Measurements from ENCODE around the gene CNTN6.
"Not testable (repeated sequence)": the region's sequence is repeated elsewhere in the genome, so short reads cannot be mapped to it uniquely, and the experiment has no call there.

CNTN6 gene

DNA sequence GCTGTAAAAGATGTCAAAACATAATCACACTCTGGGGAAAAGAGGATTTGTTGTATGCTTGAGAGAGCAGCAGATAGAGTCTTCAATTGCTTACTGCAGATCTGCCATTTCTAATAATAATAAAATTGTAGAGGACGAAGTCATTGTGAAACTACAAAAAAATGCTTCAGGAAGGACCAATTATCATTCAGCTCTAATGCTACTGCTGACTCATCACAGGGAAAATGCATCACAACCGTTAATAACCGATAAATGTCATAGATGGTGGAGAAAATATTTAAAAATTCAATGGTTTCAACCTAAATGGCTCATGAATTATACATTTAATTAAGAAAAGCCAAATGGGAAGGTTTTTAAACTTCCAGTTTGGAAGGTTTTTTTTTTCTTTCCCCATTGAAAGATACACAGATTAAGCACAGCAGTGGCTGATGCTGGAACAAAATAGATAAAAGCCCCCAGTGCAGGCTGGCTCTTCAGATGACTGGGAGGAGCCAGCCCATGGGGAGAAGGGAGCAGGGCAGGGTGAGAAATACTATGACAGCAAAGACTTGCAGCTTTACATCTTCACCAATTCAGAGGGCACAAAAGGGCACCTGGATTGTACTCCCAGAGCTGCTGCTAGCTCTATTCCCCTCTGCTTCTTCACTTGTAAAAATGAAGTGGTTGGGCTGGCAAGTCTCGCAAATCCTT, 196.1 kb downstream of the CNTN6 start:
- no peak for DNase-seq (ENCODE audit: low spot score)

DNA sequence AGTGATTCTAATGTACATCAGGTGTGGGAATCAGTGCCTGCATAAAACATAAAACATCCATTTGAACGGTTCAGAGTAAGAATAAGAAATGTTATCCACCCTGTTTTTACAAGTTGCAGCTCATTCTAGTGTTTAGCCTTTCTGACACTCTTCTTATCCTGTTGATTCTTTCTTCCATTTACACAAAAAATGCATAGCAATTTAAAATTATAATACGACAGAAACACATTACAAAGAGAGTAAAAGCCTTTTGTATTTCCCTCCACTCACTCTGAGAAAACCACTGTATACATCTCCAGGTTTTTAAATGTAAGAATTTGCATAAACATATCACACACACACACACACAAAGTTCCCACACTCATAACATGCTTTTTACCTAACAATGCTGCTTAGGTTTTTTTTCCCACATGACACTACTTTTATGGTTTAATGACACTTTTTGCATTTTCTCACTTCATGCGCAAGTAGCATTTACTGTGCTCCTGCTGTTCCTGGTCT, 199.8 kb downstream of the CNTN6 start:
- DNase-seq (ENCODE audit: low spot score): no peak

DNA sequence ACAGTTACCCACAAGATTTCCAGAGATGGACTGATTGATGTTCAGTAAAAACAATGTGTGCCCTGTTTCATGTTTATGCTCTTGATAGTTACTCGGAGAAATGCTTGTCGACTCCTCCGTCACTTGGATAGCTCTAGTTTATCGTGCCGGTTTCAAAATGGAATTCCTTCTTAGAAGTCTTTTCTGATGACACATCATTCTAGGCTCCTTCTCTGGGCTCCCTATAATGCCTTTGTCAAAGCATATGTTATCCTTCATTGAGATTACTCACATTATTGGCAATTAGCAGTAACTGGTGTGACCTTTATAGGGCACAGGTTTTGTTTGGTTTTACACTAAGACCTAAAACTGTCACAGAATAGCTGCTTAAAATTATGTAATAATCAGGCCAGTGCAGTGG, 201.8 kb downstream of the CNTN6 start:
- no peak for DNase-seq (ENCODE audit: low spot score)

DNA sequence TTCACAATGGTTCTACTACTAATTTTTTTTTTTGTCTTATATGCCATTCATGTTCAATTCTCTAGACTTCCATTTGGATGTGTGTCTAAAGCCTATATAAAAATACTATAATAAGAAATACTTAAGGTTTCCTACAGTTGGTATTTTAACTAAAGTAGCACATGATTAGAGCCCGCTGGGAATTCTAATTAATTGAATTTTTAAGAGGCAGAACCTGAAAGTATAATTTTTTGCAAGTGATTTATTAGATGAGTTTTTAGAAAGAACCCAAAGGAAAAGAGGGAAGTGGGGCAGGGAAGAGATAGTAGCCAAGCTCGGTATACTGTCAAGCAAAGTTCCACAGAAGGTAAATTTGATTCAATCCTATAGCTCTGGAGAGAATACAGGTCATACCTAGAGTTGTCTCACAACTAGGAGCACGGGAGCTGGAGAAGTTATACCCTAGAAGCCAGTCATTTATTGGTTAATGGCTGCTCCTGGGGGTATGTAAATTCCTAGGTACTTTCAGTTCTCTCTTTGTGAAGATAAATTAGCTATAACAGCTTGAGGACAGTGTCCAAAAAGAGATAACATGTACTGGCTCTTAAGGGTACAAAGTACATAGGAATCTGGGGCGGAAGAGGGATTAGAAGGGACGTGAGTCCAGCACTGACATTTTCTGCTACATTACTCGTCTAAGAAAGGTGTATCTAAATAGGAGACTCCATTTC, 225.6 kb downstream of the CNTN6 start:
- DNase-seq (ENCODE audit: low spot score): no peak

DNA sequence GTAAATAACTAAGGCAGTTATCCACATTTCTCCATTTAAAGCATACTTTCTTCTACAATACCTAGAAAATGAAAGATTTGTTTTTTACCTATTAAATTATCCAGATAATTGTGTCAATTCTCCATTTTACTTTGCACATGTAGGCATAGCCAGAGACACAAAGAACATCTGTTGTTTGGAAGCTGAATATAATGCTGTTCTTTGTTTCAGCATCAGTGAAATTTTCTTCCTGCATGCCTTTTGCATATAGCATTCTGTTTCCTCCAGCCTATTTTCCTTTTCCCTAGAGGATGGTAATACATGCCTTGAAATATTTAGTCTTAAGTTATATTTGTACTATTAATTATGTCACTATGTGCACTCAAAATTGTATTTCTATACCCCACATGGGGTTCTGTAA, 233.7 kb downstream of the CNTN6 start:
- no peak for DNase-seq (ENCODE audit: low spot score)

DNA sequence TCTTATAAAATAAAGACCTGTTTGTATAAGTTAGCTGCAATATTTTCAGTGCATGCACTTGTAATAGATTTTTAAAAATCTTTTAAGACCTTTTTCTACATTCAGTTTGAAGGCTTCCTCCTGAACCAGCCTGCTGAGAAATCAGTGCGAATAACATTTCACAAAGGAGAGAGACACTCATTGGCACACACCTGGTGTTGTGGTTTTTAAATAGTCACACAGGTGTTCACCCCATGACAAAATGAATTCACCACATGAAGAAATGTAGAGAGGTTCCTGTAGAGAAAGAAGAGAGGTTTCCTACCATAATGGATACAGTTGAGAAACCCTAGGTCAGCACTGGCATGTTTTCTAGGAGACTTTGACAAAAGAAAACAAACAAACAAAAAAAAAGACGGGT, 237.3 kb downstream of the CNTN6 start:
- no peak for DNase-seq (ENCODE audit: low spot score)

DNA sequence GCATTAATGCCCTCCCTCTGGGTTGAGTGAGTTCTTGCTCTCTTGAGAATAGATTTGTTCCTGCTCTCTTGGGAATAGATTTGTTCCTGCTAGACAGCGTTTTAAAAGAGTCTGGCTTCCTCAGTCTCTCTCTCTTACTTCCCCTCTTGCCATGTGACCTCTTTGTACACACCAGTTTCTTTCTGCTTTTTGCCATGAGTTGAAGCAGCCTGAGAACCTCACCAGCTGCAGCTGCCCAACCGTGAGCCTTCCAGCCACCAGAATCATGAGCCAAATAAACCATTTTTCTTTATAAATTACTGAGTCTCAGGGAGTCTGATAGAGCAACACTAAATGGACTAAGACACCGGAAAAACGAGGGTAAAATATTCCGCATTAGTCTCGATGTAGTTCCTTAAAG, 253.6 kb downstream of the CNTN6 start:
- DNase-seq (ENCODE audit: low spot score): no peak

DNA sequence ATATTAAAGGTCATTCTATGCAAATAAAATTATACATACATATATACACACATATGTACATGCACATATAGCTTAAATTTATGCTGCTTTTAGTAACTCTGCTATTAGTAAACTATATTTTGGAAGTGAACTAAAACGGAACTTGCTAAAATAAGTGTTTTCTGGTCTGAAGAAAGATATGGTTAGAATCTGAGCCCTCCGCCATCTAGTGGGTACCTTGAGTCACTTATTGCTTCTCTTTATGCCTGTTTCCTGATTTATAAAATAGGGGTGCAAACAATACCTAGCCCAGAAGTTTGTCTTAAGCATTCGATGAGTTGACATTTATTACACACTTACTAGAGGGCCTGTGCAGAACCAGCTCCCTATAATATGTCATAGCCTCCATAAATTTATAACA, 255.7 kb downstream of the CNTN6 start:
- DNase-seq (ENCODE audit: low spot score): no peak

DNA sequence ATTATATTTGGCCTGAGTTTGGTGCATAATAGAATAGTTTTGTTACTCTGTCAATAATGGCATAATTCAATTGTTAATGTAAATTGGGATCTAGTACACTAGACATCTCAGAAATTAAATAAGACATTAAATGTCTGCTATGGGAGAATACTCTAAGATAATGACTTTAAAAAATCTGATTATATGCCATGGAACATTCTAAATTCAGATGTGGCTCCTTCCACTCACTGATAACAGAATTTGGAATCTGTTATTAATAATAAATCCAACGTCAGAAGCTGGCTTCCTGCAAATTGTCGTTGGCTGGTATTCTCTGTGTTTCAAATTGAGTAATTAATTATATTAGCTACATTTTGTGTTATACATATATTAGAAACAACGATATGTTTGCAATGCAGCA, 258.1 kb downstream of the CNTN6 start:
- DNase-seq (ENCODE audit: low spot score): no peak

DNA sequence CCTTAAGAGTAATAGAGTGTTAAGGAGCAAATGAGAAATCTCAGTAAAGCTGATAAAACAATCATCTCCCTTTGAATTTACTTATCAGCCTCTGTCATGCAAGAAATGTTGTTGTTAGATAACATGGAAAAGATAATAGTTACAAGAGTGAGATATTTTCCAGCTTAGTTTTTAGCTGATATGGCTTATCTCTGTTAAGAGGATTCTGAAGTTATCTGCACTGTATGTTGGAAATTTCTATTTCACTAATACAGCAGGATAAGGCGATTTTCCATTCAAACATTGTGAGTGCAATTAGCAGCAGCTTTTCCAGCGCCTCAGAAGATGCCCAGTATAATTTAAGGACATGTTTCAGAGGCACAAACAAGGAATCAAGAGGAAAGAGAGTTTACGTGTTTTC, 262.9 kb downstream of the CNTN6 start:
- no peak for DNase-seq (ENCODE audit: low spot score)

DNA sequence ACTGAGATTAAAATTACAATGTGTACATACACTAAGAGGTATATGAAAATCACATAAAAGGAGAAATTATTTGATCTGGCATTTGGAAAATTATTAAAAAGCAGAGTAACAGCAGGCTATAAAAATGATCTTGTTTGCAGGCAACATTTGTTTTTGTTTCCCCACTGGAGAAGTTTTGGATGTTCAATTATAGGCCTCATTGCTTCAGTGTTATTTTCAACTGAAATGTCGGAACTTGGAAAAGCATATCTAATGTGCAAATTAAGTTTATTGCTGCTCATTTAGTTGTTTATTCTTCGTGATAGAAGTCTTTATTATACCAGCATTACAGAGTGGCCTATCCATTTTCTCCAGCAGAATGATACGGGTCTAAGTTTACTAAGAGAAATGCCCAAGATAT, 263.3 kb downstream of the CNTN6 start:
- DNase-seq (ENCODE audit: low spot score): no peak

DNA sequence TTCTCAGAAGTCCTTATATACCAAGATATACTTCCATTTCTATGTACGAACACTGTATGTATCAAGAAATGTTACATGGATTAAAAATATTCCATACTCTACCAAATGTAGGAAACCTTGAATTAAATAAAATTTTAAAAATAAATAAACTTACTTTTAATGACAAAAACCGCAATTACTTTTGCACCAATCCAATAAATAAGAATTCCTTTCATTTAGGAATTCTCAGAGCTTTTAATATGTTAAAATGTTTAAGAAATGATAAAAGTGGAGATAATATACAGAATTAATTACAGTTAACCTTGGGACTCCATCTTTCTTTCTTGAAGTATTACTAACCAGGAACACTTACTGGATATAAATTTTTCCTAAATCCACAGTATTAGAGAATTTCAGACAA, 272.7 kb downstream of the CNTN6 start:
- no peak for DNase-seq (ENCODE audit: low spot score)

DNA sequence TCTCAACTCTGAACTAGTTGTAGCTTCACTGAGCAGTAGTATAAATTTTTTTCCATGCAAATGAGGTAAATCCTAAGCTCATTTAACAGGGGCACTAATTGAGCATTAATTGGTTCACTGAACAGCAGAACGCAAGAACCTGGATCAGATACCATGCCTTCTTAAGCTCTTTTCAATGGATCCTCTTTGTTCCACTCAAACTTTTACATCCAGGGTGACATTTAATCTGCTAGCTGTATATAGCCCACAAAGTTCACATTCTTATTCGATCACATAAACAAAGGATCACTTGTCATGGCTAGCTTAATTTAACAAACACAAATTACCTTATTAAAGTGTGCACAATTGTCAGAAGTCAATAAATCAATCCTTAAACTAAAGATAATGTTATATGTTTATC, 281.6 kb downstream of the CNTN6 start:
- no peak for DNase-seq (ENCODE audit: low spot score)

DNA sequence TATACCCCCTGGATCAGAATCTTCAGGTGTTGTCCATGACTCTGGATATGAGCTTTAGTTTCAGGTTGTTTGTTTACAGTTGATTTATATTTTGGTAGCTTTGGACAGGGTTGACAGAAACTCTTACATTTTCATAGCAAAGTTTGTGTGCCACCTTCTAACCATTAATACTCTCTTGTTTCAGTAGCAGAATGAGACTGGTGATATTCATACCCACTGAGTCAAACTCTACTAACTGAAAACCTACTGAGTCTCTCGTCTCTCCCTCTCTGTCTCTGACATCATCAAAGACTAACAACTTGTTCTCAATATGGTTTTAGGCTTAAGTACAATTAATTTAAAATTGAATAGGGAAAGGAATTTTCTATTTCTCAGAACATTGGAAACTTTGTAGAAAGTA, 282.3 kb downstream of the CNTN6 start:
- DNase-seq (ENCODE audit: low spot score): no peak

DNA sequence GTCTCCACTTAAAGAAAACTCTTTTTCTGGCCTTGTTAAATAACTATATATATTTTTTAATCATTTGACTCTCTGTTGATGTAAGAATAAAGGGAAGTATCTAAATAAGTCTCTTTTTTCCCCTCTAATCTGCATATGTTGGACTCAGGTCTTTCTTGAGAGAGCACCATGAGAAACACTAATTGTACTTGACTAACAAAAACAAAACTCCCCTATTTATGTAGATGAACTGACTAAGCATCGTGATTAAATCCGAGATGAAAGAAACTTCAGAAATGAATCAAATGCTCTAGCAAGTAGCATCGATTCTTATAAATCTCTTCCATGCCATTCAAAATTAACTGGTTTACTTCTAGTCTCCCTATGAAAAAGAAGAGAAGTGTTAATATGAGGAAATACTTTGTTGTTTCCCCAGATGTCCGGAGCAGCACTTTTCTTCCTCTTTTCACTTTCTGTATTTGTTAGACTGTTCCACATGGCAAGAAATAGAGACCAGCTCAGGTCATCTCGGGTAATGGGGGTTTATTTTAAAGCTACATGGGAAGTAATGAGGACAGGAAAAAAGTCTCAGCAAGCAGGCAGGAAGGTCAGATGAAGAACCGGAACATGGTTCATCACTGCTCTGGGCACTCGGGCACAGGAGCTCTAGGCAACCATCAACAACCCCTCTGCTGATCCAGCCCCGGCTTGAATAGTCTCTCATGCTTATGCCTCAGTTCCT, 288.3 kb downstream of the CNTN6 start:
- no peak for DNase-seq (ENCODE audit: low spot score)

DNA sequence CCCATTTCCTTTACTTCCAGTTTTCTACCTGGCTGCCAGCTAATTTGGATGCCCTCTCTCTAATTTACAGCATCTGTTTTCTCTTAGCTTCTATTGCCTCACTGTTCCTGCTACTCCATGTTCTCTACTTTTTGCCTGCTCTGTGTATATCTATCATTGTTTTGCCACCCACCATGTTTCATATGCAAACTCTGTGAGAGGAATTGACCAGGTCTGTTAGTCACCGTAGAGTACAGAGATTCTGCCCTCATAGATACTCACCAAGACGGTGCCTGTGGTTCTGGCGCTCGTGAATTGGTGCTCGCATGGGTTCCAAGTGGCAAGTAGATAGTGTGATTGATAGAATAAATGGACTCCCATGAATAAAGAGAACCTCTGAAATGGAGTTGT, 288.8 kb downstream of the CNTN6 start:
- DNase-seq (ENCODE audit: low spot score): no peak

DNA sequence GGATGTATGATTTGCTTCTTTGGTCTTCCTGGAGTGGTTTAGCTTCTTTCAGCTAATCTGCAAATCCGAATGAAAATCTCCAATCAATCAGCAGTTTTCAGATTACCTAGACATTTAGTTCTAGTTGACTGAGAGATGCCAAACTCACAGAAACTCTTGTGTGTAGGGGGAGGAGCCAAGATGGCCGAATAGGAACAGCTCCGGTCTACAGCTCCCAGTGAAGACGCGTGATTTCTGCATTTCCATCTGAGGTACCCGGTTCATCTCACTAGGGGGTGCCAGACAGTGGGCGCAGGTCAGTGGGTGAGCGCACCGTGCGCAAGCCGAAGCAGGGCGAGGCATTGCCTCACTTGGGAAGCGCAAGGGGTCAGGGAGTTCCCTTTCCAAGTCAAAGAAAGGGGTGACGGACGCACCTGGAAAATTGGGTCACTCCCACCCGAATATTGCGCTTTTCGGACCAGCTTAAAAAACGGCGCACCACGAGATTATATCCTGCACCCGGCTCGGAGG, 294.6 kb downstream of the CNTN6 start:
- not testable (repeated sequence) for DNase-seq (ENCODE audit: low spot score)

DNA sequence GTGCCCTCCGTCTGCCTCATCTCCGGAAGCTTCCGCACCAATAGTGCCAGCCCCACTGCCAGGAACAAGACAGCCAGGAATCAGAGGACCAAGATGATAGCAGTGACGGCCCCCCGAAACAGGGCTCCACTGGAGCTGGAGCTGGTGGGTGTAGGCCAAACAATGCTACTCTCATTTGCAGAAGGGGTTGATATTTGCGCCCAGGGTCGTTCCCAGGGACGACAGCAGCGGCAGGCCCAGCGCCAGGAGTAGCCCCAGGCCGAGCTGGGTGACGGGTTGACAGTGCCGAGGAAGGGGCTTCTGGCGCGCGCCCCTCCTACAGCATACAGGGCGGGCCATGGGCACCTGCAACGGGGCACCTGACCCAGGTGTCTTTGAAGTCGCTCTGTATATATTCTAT, 301.4 kb downstream of the CNTN6 start:
- no peak for DNase-seq (ENCODE audit: low spot score)

DNA sequence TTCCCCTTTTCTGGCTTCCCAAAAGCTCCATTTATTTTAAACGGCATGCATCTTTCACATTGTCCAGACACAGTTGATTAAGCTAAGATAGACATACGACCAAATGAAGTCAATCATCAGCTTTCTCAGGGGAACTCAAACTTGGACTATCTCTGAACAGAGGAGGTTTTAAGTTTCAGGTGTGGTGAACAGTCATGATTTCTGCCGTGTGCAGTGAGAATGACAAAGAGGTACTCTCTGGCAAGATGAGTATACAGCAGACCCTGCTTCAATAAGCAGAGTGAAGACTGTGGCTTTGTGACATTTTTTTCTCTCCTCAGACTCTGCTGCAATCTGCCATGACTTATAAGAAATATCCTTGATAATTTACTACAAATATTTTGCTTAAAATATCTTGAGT, 307.7 kb downstream of the CNTN6 start:
- DNase-seq (ENCODE audit: low spot score): no peak

DNA sequence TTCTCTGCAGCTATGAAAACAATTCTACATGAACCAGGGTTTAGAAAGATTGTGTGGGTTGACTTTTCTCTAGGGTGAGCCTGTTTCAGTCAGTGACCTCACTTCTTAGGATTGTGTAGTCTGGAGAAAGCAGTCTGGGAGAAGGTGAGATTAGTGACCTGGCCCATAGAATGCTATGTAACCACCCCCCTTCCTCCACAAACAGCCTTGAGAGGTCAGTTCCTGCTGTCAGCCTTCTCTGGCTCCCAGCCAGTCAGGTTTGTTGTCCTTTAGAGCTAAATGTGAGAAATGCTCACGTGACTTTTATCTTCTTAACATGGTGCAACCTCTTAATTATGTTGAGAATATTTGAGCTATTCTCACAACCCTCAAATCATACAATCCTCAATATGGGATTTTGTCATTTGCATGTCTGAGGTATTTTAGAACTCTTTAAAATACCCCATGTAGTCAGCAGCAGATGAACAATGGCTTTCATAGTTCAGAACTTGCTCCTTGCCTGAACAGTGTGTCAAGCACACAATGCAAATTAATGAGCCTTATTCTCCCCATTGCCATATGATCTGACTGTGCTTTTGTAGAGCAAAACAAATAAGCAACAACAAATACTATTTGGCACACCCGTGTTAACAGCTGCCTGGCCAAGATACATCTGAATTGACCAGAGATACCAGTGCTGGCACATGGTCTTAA, 311.6 kb downstream of the CNTN6 start:
- DNase-seq (ENCODE audit: low spot score): no peak

DNA sequence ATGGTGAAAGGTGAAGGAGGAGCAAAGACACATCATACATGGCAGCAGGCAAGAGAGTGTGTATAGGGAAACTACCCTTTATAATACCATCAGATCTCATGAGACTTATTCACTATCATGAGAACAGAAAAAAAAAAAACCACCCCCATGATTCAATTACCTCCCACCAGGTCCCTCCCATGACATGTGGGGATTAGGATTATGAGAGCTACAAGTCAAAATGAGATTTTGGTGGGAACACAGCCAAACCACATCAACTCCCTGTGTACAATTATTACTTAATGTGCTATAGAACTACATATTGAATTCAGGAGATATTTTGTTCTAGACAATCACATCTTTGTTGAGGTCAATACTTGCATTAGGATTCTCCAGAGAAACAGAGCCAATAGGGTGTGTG, 313.4 kb downstream of the CNTN6 start:
- no peak for DNase-seq (ENCODE audit: low spot score)

DNA sequence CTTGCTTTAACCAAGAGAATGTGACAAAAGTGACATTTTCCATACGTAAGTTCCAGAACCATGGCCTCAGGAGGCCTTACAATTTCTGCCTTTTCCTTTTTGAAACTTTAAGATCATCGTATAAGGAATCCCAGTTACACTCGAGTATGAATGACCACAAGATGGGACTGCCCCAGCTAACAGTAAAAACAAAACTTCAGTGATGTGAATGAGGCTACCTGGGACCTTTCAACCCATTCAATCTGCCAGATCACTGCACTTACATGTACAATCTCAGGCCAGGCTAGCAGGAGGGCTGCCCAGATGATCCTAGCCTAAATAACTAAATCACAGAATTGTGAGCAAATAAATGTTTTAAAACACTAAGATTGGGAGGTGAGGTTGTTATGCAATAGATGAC, 328.8 kb downstream of the CNTN6 start:
- no peak for DNase-seq (ENCODE audit: low spot score)

Measured in left forelimb (tissue), 1 donor.